Measurements from ENCODE around the gene BMPR1A.

- TF ChIP-seq CTCF (IDR thresholded peaks at IDR 0.05) (no peak), FOXP4 (CRISPR knock-in tag; IDR thresholded peaks at IDR 0.05) (no peak), JAZF1 (CRISPR knock-in tag; IDR thresholded peaks at IDR 0.05) (no peak), ATF3 (CRISPR knock-in tag; conservative IDR thresholded peaks at IDR 0.05) (no peak), TCF7 (CRISPR knock-in tag; IDR thresholded peaks at IDR 0.05; ENCODE audit: low read depth) (no peak), JUN (CRISPR knock-in tag; IDR thresholded peaks at IDR 0.05) (no peak), ZNF138 (CRISPR knock-in tag; conservative IDR thresholded peaks at IDR 0.05) (no peak)
Observed at GRCh38 chr10:86721232-86721631, 35.2 kb upstream of the BMPR1A start.
